Stomach (tissue), 4 donors: ENCODE data around the gene CYTH2.

Source experiments
- POLR2A ChIP-seq, 4 donors: fragments of 450-650 bp; IDR thresholded peaks; one replicate each; pipeline ENCODE4 v1.6.1; 2016; ENCODE audit warnings: antibody characterized with exemption in 4 of 4, control low read depth in 2 of 4, mild to moderate bottlenecking in 1 of 4, moderate library complexity in 1 of 4
- TF ChIP-seq, protein P1 (sequence below), 7 experiments: fragments of 450-650 bp in 4 of 7; fragments of 200-600 bp in 3 of 7; sonication (generic) in 3 of 7; IDR thresholded peaks; one replicate each; pipeline ENCODE4 v1.5.1; 2016 to 2019; ENCODE audit warnings: antibody characterized with exemption in 7 of 7, control low read depth in 2 of 7, mild to moderate bottlenecking in 1 of 7

DNA sequence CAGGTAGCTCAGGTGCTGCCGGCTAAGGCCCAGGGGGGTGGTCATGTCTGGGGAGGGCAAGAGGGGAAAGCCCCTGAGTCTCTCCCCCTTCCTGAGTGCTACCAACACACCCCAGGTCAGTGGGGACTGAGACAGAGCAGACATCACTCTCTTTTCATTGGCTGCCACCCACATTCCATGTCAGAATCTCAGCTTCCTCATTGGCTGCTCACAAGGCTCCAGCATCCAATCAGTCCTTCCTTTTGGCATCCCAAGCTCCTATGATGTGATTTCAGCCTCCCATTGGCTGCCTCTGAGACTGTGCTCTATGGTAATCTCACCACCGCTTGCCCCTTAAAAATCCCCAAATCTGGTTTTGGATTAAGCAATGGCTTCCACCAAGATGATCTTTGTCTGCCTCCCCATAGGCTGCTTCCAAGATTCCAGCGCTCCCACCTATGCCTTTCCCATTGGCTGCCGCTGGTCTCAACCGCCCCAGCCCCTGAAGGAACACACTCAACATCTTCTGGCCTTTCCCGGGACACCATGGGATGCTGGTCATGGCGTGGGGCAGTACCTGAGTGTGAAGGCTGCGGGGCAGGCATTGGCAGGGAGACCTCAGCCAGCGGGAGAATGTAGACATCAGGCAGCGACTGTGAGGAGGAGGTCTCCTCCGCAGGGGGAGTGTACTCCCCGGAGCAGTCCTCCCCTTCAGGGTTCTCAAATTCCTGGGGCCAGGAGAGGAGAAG is 40.5 kb downstream of the CYTH2 start:
- TF ChIP-seq, protein P1, sequence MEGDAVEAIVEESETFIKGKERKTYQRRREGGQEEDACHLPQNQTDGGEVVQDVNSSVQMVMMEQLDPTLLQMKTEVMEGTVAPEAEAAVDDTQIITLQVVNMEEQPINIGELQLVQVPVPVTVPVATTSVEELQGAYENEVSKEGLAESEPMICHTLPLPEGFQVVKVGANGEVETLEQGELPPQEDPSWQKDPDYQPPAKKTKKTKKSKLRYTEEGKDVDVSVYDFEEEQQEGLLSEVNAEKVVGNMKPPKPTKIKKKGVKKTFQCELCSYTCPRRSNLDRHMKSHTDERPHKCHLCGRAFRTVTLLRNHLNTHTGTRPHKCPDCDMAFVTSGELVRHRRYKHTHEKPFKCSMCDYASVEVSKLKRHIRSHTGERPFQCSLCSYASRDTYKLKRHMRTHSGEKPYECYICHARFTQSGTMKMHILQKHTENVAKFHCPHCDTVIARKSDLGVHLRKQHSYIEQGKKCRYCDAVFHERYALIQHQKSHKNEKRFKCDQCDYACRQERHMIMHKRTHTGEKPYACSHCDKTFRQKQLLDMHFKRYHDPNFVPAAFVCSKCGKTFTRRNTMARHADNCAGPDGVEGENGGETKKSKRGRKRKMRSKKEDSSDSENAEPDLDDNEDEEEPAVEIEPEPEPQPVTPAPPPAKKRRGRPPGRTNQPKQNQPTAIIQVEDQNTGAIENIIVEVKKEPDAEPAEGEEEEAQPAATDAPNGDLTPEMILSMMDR (IDR thresholded peaks at IDR 0.05) = no peak
- TF ChIP-seq POLR2A (IDR thresholded peaks at IDR 0.05) = no peak
